HCT116 (cell line): Measurements from ENCODE around the gene KATNAL2. TPM values are rescaled to one million over a fixed set of nuclear protein-coding genes. Genes with fewer than 3 reads are reported as not detected.

Source experiments
- ATAC-seq: fragments of 200-7000 bp; cut with Tn5 transposase; 2 replicates; pipeline ENCODE4 v1.9.1; 2020; ENCODE audit warnings: mild to moderate bottlenecking, moderate library complexity
- BruUV-seq: library from RNA; stranded (reverse); fragments of 400-500 nt; replicated peaks from 2 replicates; lab custom pipeline; 2021; lab: Mats Ljungman, UMichigan
- CTCF ChIA-PET: fragments of 300-600 bp; sonication (Branson Sonifier 250); formaldehyde crosslinking; loops from one replicate; lab custom pipeline; 2021; ENCODE audit warnings: antibody characterized with exemption; lab: Charles Lee
- POLR2A ChIA-PET: fragments of 300-600, 350-600 bp; sonication (Branson Sonifier 250); formaldehyde crosslinking; loops from one replicate; lab custom pipeline; 2021; ENCODE audit warnings: antibody characterized with exemption; lab: Charles Lee
- RAD21 ChIA-PET, 2 experiments: fragments of 300-600 bp; sonication (Branson Sonifier 250); formaldehyde crosslinking; loops; one replicate each; lab custom pipeline; 2023; ENCODE audit warnings: low total read pairs in 2 of 2; ENCODE audit not compliant: uncharacterized antibody in 2 of 2, unreplicated experiment in 2 of 2, low non-redundant PET in 1 of 2; lab: Charles Lee
- DNase-seq: peaks from one replicate; pipeline ENCODE4 v3.0.0-alpha.2; 2010; ENCODE audit warnings: low read depth, low spot score
- H2AFZ ChIP-seq: fragments of 200-600 bp; shearing (Covaris generic), sonication (generic); 2 replicates; pipeline ENCODE4 v1.6.1; 2017; ENCODE audit warnings: low read depth, mixed run types, mixed read lengths, antibody characterized with exemption, low read length; ENCODE audit not compliant: poor library complexity, severe bottlenecking
- H3K27ac ChIP-seq: 2 replicates; pipeline ENCODE4 v1.5.1; 2012; ENCODE audit warnings: low read depth, low read length
- H3K27me3 ChIP-seq: fragments of 200-600 bp; sonication (generic); 2 replicates; pipeline ENCODE4 v1.6.1; 2016; ENCODE audit warnings: mixed run types, low read length, mixed read lengths; ENCODE audit not compliant: insufficient read depth
- H3K36me3 ChIP-seq, 2 experiments: fragments of 200-500 bp in 1 of 2; fragments of 200-600 bp in 1 of 2; sonication (Bioruptor generic) in 1 of 2; sonication (generic) in 1 of 2; 2 replicates each; pipeline versions ENCODE4 v1.5.1 to v1.6.1; 2014 to 2016; ENCODE audit warnings: low read length in 2 of 2, inconsistent platforms in 1 of 2, mixed read lengths in 1 of 2, mixed run types in 1 of 2; ENCODE audit not compliant: insufficient read depth in 2 of 2, control insufficient read depth in 1 of 2
- H3K4me1 ChIP-seq, 2 experiments: fragments of 200-600 bp in 1 of 2; sonication (generic) in 1 of 2; 2 replicates each; pipeline versions ENCODE4 v1.5.1 to v1.6.1; 2012 to 2017; ENCODE audit warnings: low read length in 2 of 2, inconsistent platforms in 1 of 2, mild to moderate bottlenecking in 1 of 2, mixed read lengths in 1 of 2, mixed run types in 1 of 2, moderate library complexity in 1 of 2; ENCODE audit not compliant: insufficient read depth in 2 of 2, control insufficient read depth in 1 of 2
- H3K4me2 ChIP-seq: fragments of 200-600 bp; sonication (generic); 2 replicates; pipeline ENCODE4 v1.6.1; 2017; ENCODE audit warnings: mixed run types, low read length, mixed read lengths
- H3K4me3 ChIP-seq, 2 experiments: fragments of 200-600 bp in 1 of 2; sonication (generic) in 1 of 2; replicated peaks in 1 of 2; 2 replicates each; pipeline ENCODE4 v1.5.1; 2011 to 2016; ENCODE audit warnings: low read length in 2 of 2, control low read depth in 1 of 2, low read depth in 1 of 2, mild to moderate bottlenecking in 1 of 2, mixed read lengths in 1 of 2, mixed run types in 1 of 2
- H3K79me2 ChIP-seq: fragments of 200-600 bp; sonication (generic); 2 replicates; pipeline ENCODE4 v1.6.1; 2017; ENCODE audit warnings: mild to moderate bottlenecking, mixed run types, low read length, moderate library complexity, mixed read lengths; ENCODE audit not compliant: insufficient read depth
- H3K9ac ChIP-seq: fragments of 200-600 bp; sonication (generic); 2 replicates; pipeline ENCODE4 v1.6.1; 2016; ENCODE audit warnings: low read length, mixed read lengths
- H3K9me2 ChIP-seq: fragments of 200-600 bp; sonication (generic), shearing (Covaris generic); 2 replicates; pipeline ENCODE4 v1.6.1; 2017; ENCODE audit warnings: mixed run types, mild to moderate bottlenecking, moderate library complexity; ENCODE audit not compliant: insufficient read depth
- H3K9me3 ChIP-seq, 2 experiments: fragments of 200-500 bp in 1 of 2; fragments of 200-600 bp in 1 of 2; sonication (Bioruptor generic) in 1 of 2; sonication (generic) in 1 of 2; 2 replicates each; pipeline ENCODE4 v1.6.1; 2014 to 2017; ENCODE audit warnings: low read length in 2 of 2, mixed read lengths in 2 of 2, inconsistent platforms in 1 of 2, low read depth in 1 of 2, mild to moderate bottlenecking in 1 of 2, mixed run types in 1 of 2, moderate library complexity in 1 of 2; ENCODE audit not compliant: control insufficient read depth in 1 of 2, insufficient read depth in 1 of 2
- H4K20me1 ChIP-seq: fragments of 200-600 bp; sonication (generic), shearing (Covaris generic); 2 replicates; pipeline ENCODE4 v1.6.1; 2017; ENCODE audit warnings: mixed run types, mild to moderate bottlenecking, moderate library complexity; ENCODE audit not compliant: insufficient read depth
- ATF3 ChIP-seq: IDR thresholded peaks from 2 replicates; pipeline ENCODE4 v1.6.1; 2012
- CBX3 ChIP-seq: IDR thresholded peaks from 2 replicates; pipeline ENCODE4 v1.6.1; 2012; ENCODE audit warnings: low read depth
- CEBPB ChIP-seq: IDR thresholded peaks from 2 replicates; pipeline ENCODE4 v1.6.1; 2012; ENCODE audit warnings: low read depth
- CTCF ChIP-seq, 3 experiments: fragments of 200-600 bp in 1 of 3; sonication (generic) in 1 of 3; IDR thresholded peaks in 2 of 3; conservative IDR thresholded peaks in 1 of 3; 2 replicates each; pipeline ENCODE4 v1.5.1; 2012 to 2017; ENCODE audit warnings: low read depth in 2 of 3, low read length in 2 of 3, antibody characterized with exemption in 1 of 3, borderline replicate concordance in 1 of 3, control low read depth in 1 of 3, mild to moderate bottlenecking in 1 of 3, mixed read lengths in 1 of 3, mixed run types in 1 of 3, moderate library complexity in 1 of 3; ENCODE audit not compliant: insufficient read depth in 1 of 3
- EGR1 ChIP-seq: IDR thresholded peaks from 2 replicates; pipeline ENCODE4 v1.6.1; 2012; ENCODE audit warnings: low read depth
- EZH2phosphoT487 ChIP-seq: fragments of 200-600 bp; IDR thresholded peaks from 2 replicates; pipeline ENCODE4 v1.6.1; 2018; ENCODE audit warnings: antibody characterized with exemption, borderline replicate concordance
- FOSL1 ChIP-seq: IDR thresholded peaks from 2 replicates; pipeline ENCODE4 v1.6.1; 2012; ENCODE audit warnings: low read depth
- JUND ChIP-seq: IDR thresholded peaks from 2 replicates; pipeline ENCODE4 v1.6.1; 2012
- MAX ChIP-seq: IDR thresholded peaks from 2 replicates; pipeline ENCODE4 v1.6.1; 2012
- POLR2A ChIP-seq: IDR thresholded peaks from 2 replicates; pipeline ENCODE4 v1.7.0; 2011; ENCODE audit warnings: borderline replicate concordance; ENCODE audit not compliant: insufficient read depth, insufficient read length; ENCODE audit errors: extremely low read depth
- POLR2AphosphoS5 ChIP-seq: IDR thresholded peaks from 2 replicates; pipeline ENCODE4 v1.6.1; 2011; ENCODE audit warnings: mild to moderate bottlenecking, low read depth, low read length, moderate library complexity
- RAD21 ChIP-seq: IDR thresholded peaks from 2 replicates; pipeline ENCODE4 v1.6.1; 2012; ENCODE audit warnings: low read depth, mild to moderate bottlenecking
- REST ChIP-seq: IDR thresholded peaks from 2 replicates; pipeline ENCODE4 v1.6.1; 2012; ENCODE audit warnings: low read depth
- SIN3A ChIP-seq: IDR thresholded peaks from 2 replicates; pipeline ENCODE4 v1.6.1; 2012; ENCODE audit warnings: low read depth
- SP1 ChIP-seq: IDR thresholded peaks from 2 replicates; pipeline ENCODE4 v1.6.1; 2012; ENCODE audit warnings: low read depth
- SRF ChIP-seq: IDR thresholded peaks from 2 replicates; pipeline ENCODE4 v1.6.1; 2012; ENCODE audit warnings: low read depth
- TCF7L2 ChIP-seq: IDR thresholded peaks from 2 replicates; pipeline ENCODE4 v1.7.0; 2011; ENCODE audit warnings: borderline replicate concordance, inconsistent platforms; ENCODE audit not compliant: insufficient read depth, insufficient read length; ENCODE audit errors: extremely low read depth
- YY1 ChIP-seq: IDR thresholded peaks from 2 replicates; pipeline ENCODE4 v1.6.1; 2011; ENCODE audit warnings: low read length, low read depth, moderate library complexity, mild to moderate bottlenecking; ENCODE audit not compliant: insufficient replicate concordance; ENCODE audit errors: extremely low read depth
- ZFX ChIP-seq: fragments of 450-650 bp; IDR thresholded peaks from 2 replicates; pipeline ENCODE4 v1.6.1; 2017
- ZNF274 ChIP-seq: fragments of 200-500 bp; sonication (Bioruptor generic); IDR thresholded peaks from 2 replicates; pipeline ENCODE4 v1.6.1; 2014; ENCODE audit warnings: mild to moderate bottlenecking, low read depth, low read length, inconsistent platforms
- intact Hi-C: fragments of 100-400 bp; cut with micrococcal nuclease; formaldehyde crosslinking; loops from 2 replicates; pipeline ENCODE4 v1.10.0; 2022
- total RNA-seq: library from RNA; stranded (reverse); gene quantifications from one replicate; pipeline ENCODE4 v1.2.1, GENCODE V29; 2021; ENCODE audit not compliant: unreplicated experiment

KATNAL2 gene
- total RNA-seq, 1 experiment from 2014 or later: 2.0 TPM

GRCh38 chr18:46939998-46940571 is 22.7 kb downstream of the KATNAL2 start:
- TF ChIP-seq CBX3: no peak
- no peak for TF ChIP-seq SRF
- TF ChIP-seq YY1: no peak
- no peak for TF ChIP-seq SIN3A
- no peak for TF ChIP-seq EGR1
- TF ChIP-seq MAX: no peak
- no peak for TF ChIP-seq SP1
- TF ChIP-seq FOSL1: no peak
- TF ChIP-seq JUND: no peak
- TF ChIP-seq TCF7L2: no peak
- TF ChIP-seq EZH2phosphoT487: no peak
- TF ChIP-seq ZNF274: no peak
- no peak for TF ChIP-seq POLR2AphosphoS5
- TF ChIP-seq POLR2A: no peak
- TF ChIP-seq CTCF (IDR thresholded peaks at IDR 0.05 in 2 of 3, conservative IDR thresholded peaks at IDR 0.05 in 1 of 3; ENCODE audit: borderline replicate concordance in 1 of 3, insufficient read depth in 1 of 3, low read depth in 2 of 3, low read length in 2 of 3): no peak
- no peak for TF ChIP-seq REST
- no peak for TF ChIP-seq ZFX
- no peak for TF ChIP-seq CEBPB
- TF ChIP-seq ATF3: no peak
- no peak for TF ChIP-seq RAD21
- TF ChIP-seq, all 23 proteins: peak for 0
- no peaks in the 10 kb centered on the region for H3K79me2 ChIP-seq
- no peak for DNase-seq
- H3K36me3 ChIP-seq: no peaks in the 10 kb centered on the region
- ChIA-PET CTCF (interaction anchor here (1.2 kb wide), 1 partner anchor 11 kb away, joined by 3 read pairs; no protein-coding TSS in a partner anchor), RAD21 (no interaction called here), POLR2A (no interaction called here)
- H3K4me3 ChIP-seq: no peak overlapping the region
- no peaks in the 10 kb centered on the region for H4K20me1 ChIP-seq
- intact Hi-C loops: no loop called here
- no peaks in the 10 kb centered on the region for H3K9me3 ChIP-seq
- H3K9ac ChIP-seq: no peak overlapping the region
- H3K9me2 ChIP-seq: 0 out of 2 replicates have a peak, but pooled peaks cover 3% of the 10 kb centered on the region
- H3K27me3 ChIP-seq: no peaks in the 10 kb centered on the region
- no TSS peak for BruUV-seq
- no peak overlapping the region for H2AFZ ChIP-seq
- peaks cover 0 to 9% of the 10 kb centered on the region in 2 experiments; a peak in 3 of 4 replicates for H3K4me1 ChIP-seq
- ATAC-seq: no peak
- peak overlapping the region; percentile 20 for H3K4me2 ChIP-seq
- H3K27ac ChIP-seq: no peak overlapping the region
